ENCODE data around the gene CEPT1. TPM values are rescaled to one million over a fixed set of nuclear protein-coding genes. Genes with fewer than 3 reads are reported as not detected.

Gene CEPT1
- total RNA-seq, 3 donors from 2014 or later (not counting 1 experiment from before 2014, with no cell fraction given) = 35.4 to 49.5 (median 40.9) TPM

DNA sequence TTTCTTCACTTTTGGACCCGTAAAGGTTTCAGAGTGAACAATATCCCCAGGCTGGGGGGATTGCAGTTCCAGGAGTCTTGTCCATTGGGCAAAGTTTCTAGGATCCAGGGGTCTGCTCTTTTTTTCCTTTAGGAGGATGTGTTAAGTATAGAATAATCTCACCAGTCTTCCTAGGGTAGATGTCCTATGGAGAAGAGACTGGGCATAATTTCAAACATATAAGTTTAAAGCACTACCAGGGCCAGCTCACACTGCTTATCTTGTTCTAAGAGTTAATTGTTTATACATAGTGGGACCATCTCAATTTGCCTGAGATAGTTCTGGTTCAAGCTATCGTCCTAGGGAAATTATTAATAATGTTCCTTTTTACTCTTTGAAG, 88.7 kb downstream of the CEPT1 start:
- H3K36me3 Mint-ChIP-seq = no peaks in the 10 kb centered on the region
- no peak overlapping the region for H3K27ac ChIP-seq (ENCODE audit: low read length)
- intact Hi-C loops (cut with micrococcal nuclease) = loop anchor here (5.0 kb wide), 1 partner anchor 36 kb away; no protein-coding TSS in a partner anchor

GRCh38 chr1:111232134-111232533, 92.1 kb downstream of the CEPT1 start:
- H3K4me1 Mint-ChIP-seq = peaks cover 31 to 33% of the 10 kb centered on the region in 2 donors

More for the DNA sequence above, 88.7 kb downstream of the CEPT1 start:
- H3K4me3 Mint-ChIP-seq = no peak overlapping the region
- H3K4me1 Mint-ChIP-seq = peaks cover 57 to 60% of the 10 kb centered on the region in 2 donors
- WGBS (ENCODE audit: insufficient coverage) = 100% methylated on average over 1 of the region's 2 CpGs
- Histone ChIP-seq H3K27me3 (ENCODE audit: control insufficient read depth, insufficient read depth, low read length) (no peaks in the 10 kb centered on the region), H3K4me3 (ENCODE audit: low read length) (no peak overlapping the region), H3K9me3 (ENCODE audit: control insufficient read depth, insufficient read depth, low read length) (no peaks in the 10 kb centered on the region), H3K4me1 (ENCODE audit: control insufficient read depth, insufficient read depth, low read length) (peaks cover 48% of the 10 kb centered on the region), H3K36me3 (ENCODE audit: control insufficient read depth, insufficient read depth, low read length) (no peaks in the 10 kb centered on the region)
- no peak for DNase-seq
- no peak for ATAC-seq
- H3K27ac Mint-ChIP-seq = no peak overlapping the region
- peaks cover 0 to 3% of the 10 kb centered on the region in 2 donors for H3K9me3 Mint-ChIP-seq
- H3K27me3 Mint-ChIP-seq (ENCODE audit: low read depth in 2 of 2) = no peaks in the 10 kb centered on the region
- no peak for TF ChIP-seq CTCF (IDR thresholded peaks at IDR 0.05)

GRCh38 chr1:111234258-111234657, 94.2 kb downstream of the CEPT1 start:
- ATAC-seq (no peak), DNase-seq (no peak)
- H3K27ac ChIP-seq (ENCODE audit: low read length) = no peak overlapping the region
- Mint-ChIP-seq H3K36me3 (peaks cover 7% of the 10 kb centered on the region), H3K27me3 (ENCODE audit: low read depth in 2 of 2) (no peaks in the 10 kb centered on the region), H3K4me1 (peaks cover 18 to 22% of the 10 kb centered on the region in 2 donors), H3K9me3 (peaks cover 0 to 3% of the 10 kb centered on the region in 2 donors), H3K4me3 (no peak overlapping the region), H3K27ac (no peak overlapping the region)
- intact Hi-C loops (cut with micrococcal nuclease) = no loop called here
- no peak overlapping the region for H3K4me3 ChIP-seq (ENCODE audit: low read length)
- no peaks in the 10 kb centered on the region for H3K9me3 ChIP-seq (ENCODE audit: control insufficient read depth, insufficient read depth, low read length)
- peaks cover 11% of the 10 kb centered on the region for H3K4me1 ChIP-seq (ENCODE audit: control insufficient read depth, insufficient read depth, low read length)
- 96% methylated on average over 4 of the region's 4 CpGs for WGBS (ENCODE audit: insufficient coverage)
- peaks cover 4% of the 10 kb centered on the region for H3K36me3 ChIP-seq (ENCODE audit: control insufficient read depth, insufficient read depth, low read length)
- TF ChIP-seq CTCF (IDR thresholded peaks at IDR 0.05) = no peak
- H3K27me3 ChIP-seq (ENCODE audit: control insufficient read depth, insufficient read depth, low read length) = no peaks in the 10 kb centered on the region

More at GRCh38 chr1:111232134-111232533, 92.1 kb downstream of the CEPT1 start:
- Histone ChIP-seq H3K4me3 (ENCODE audit: low read length) (no peak overlapping the region), H3K27ac (ENCODE audit: low read length) (no peak overlapping the region), H3K9me3 (ENCODE audit: control insufficient read depth, insufficient read depth, low read length) (no peaks in the 10 kb centered on the region), H3K36me3 (ENCODE audit: control insufficient read depth, insufficient read depth, low read length) (no peaks in the 10 kb centered on the region), H3K4me1 (ENCODE audit: control insufficient read depth, insufficient read depth, low read length) (peaks cover 25% of the 10 kb centered on the region), H3K27me3 (ENCODE audit: control insufficient read depth, insufficient read depth, low read length) (no peaks in the 10 kb centered on the region)
- DNase-seq = no peak
- intact Hi-C loops (cut with micrococcal nuclease) = no loop called here
- TF ChIP-seq CTCF (IDR thresholded peaks at IDR 0.05) = no peak
- H3K27ac Mint-ChIP-seq = no peak overlapping the region
- no peak for ATAC-seq
- WGBS (ENCODE audit: insufficient coverage) = no CpG with 5 or more reads among the region's 3 CpGs
- H3K36me3 Mint-ChIP-seq = no peaks in the 10 kb centered on the region
- no peaks in the 10 kb centered on the region for H3K27me3 Mint-ChIP-seq (ENCODE audit: low read depth in 2 of 2)
- peak overlapping the region; percentile 32 for H3K4me3 Mint-ChIP-seq
- H3K9me3 Mint-ChIP-seq = peaks cover 0 to 3% of the 10 kb centered on the region in 2 donors

Other genes with a start within 250 kb of the CEPT1 start
- gene LRIF1, start 176.3 kb upstream of the CEPT1 start, total RNA-seq = 10 to 100 TPM in 2 of 3 donors, 1 to 10 TPM in 1; 8.9 to 12.5 (median 10.4) TPM
- gene DRAM2, start 130 bp upstream of the CEPT1 start, total RNA-seq = 10 to 100 TPM; 35.8 to 40.8 (median 36.4) TPM
- gene DENND2D, start 60.4 kb downstream of the CEPT1 start, total RNA-seq = 100 to 1,000 TPM; 203 to 297 (median 203) TPM
- gene CHI3L2, start 87.5 kb downstream of the CEPT1 start, total RNA-seq = 10 to 100 TPM; 13.5 to 21.1 (median 17.0) TPM
- not detected for gene CHIA, start 150.6 kb downstream of the CEPT1 start, total RNA-seq

Measured in natural killer cell (primary cell).